MCF 10A (cell line): ENCODE measurements around the gene UBE2N. TPM values are rescaled to one million over a fixed set of nuclear protein-coding genes. Genes with fewer than 3 reads are reported as not detected.
"Not testable (repeated sequence)": the region's sequence is repeated elsewhere in the genome, so short reads cannot be mapped to it uniquely, and the experiment has no call there.

Source experiments
- BruUV-seq: library from RNA; stranded (reverse); fragments of 400-500 nt; replicated peaks from 2 replicates; lab custom pipeline; 2021; lab: Mats Ljungman, UMichigan
- CTCF ChIA-PET: fragments of 300-600 bp; sonication (Branson Sonifier 250); formaldehyde crosslinking; extraction: SDS; loops from one replicate; lab custom pipeline; 2021; ENCODE audit warnings: antibody characterized with exemption, inconsistent platforms; lab: Yijun Ruan, JAX
- POLR2A ChIA-PET: fragments of 300-600, 350-650 bp; sonication (Branson Sonifier 250); formaldehyde crosslinking; extraction: SDS; loops from one replicate; lab custom pipeline; 2020; ENCODE audit warnings: antibody characterized with exemption, inconsistent platforms; lab: Yijun Ruan, JAX
- DNase-seq: peaks from one replicate; pipeline ENCODE4 v3.0.0-alpha.2; 2018; ENCODE audit not compliant: unreplicated experiment
- H3K27ac Mint-ChIP-seq: one replicate; pipeline ENCODE4 v1.8.0; 2022; ENCODE audit warnings: mild to moderate bottlenecking, low read depth, mixed read lengths; ENCODE audit not compliant: unreplicated experiment
- H3K27me3 Mint-ChIP-seq: one replicate; pipeline ENCODE4 v1.8.0; 2022; ENCODE audit warnings: mixed read lengths; ENCODE audit not compliant: insufficient read depth, unreplicated experiment
- H3K36me3 Mint-ChIP-seq: one replicate; pipeline ENCODE4 v1.8.0; 2022; ENCODE audit warnings: mild to moderate bottlenecking, moderate library complexity, mixed read lengths; ENCODE audit not compliant: insufficient read depth, unreplicated experiment
- H3K4me1 Mint-ChIP-seq: one replicate; pipeline ENCODE4 v1.8.0; 2022; ENCODE audit warnings: mixed read lengths; ENCODE audit not compliant: insufficient read depth, unreplicated experiment
- H3K4me3 Mint-ChIP-seq: one replicate; pipeline ENCODE4 v1.8.0; 2022; ENCODE audit warnings: mild to moderate bottlenecking, moderate library complexity, mixed read lengths; ENCODE audit not compliant: unreplicated experiment
- H3K9me3 Mint-ChIP-seq: one replicate; pipeline ENCODE4 v1.8.0; 2022; ENCODE audit warnings: mixed read lengths; ENCODE audit not compliant: unreplicated experiment
- CTCF ChIP-seq: fragments of 200-600 bp; IDR thresholded peaks from one replicate; pipeline ENCODE4 v1.8.0; 2022; ENCODE audit warnings: antibody characterized with exemption, mild to moderate bottlenecking; ENCODE audit not compliant: unreplicated experiment
- intact Hi-C: fragments of 100-400 bp; cut with micrococcal nuclease; formaldehyde crosslinking; loops from 2 replicates; pipeline ENCODE4 v1.14.1; 2022
- total RNA-seq: library from RNA; stranded (reverse); gene quantifications from 2 replicates; pipeline ENCODE4 v1.2.3, GENCODE V29; 2022

UBE2N gene
- total RNA-seq, 1 experiment from 2014 or later: 144 TPM

GRCh38 chr12:93387780-93388179 is 54.0 kb downstream of the UBE2N start:
- Mint-ChIP-seq H3K4me1 (peaks cover 20% of the 10 kb centered on the region), H3K9me3 (no peaks in the 10 kb centered on the region), H3K27ac (no peak overlapping the region), H3K27me3 (no peaks in the 10 kb centered on the region), H3K36me3 (peaks cover 32% of the 10 kb centered on the region), H3K4me3 (no peak overlapping the region)
- ChIA-PET POLR2A (interaction anchor here (1.7 kb wide), 1 partner anchor 11 kb away, joined by 5 read pairs; no protein-coding TSS in a partner anchor), CTCF (interaction anchor here (0.7 to 1.1 kb wide), 4 partner anchors 9 to 1797 kb away, joined by 3 to 7 read pairs (median 4); no protein-coding TSS in a partner anchor)
- BruUV-seq: no TSS peak
- no peak for TF ChIP-seq CTCF
- DNase-seq: no peak
- intact Hi-C loops: no loop called here

- H3K4me1 Mint-ChIP-seq: peaks cover 24% of the 10 kb centered on the region
- intact Hi-C loops: loop anchor here (2.0 to 5.0 kb wide), 2 partner anchors 283 to 455 kb away; partner anchors contain the start of gene EEA1
- CTCF ChIA-PET: interaction anchor here (0.5 to 6.7 kb wide), 19 partner anchors 10 to 1641 kb away, joined by 3 to 64 read pairs (median 5); no protein-coding TSS in a partner anchor
- peaks cover 18% of the 10 kb centered on the region for H3K36me3 Mint-ChIP-seq
- peak overlapping the region; percentile 98 for H3K4me3 Mint-ChIP-seq
- BruUV-seq, H3K27me3 Mint-ChIP-seq, DNase-seq, H3K9me3 Mint-ChIP-seq: not testable (repeated sequence)
- POLR2A ChIA-PET: interaction anchor here (0.7 to 6.1 kb wide), 9 partner anchors 61 to 718 kb away, joined by 3 to 53 read pairs (median 8); partner anchors contain the start of gene EEA1
- peak overlapping the region; percentile 50 for H3K27ac Mint-ChIP-seq
Observed at GRCh38 chr12:93381976-93382437, 59.7 kb downstream of the UBE2N start.

DNA sequence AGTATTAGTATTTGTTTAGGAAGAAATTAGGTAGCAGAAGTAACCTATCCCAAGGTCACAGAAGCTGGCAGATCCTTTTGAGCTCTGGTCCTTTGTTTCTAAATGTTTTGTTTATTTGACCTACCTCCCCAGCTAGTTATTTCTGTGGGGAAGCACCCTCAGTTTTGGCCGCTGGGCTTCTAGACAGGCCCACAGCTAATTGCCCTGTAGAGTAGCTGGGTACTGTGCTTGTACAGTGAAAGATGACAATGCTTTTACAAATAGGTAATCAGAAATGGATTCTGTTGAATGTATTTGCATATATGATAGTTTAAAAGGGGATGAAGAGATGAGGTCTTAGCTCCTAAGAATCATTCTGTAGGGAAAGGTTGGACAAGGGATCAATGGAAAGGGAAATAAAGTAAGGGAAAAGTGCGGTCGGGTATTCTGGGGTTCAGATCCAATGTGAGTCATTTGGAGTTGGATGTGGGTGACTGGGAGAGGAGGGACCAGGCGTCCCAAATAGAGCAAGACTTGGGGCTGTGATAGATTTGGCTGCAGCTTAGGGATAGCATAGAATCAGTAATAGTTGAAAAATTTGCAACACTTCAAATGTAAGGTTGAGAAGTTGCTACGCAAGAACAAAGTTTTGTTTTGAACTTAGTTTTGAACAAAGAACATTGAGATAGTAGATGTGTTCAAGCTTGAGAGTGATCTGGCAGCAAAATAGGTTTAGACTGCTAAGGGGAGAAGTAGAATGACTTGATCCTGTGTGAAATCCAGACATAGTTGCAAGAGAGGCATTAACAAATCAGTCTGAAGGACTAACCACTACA is 60.4 kb downstream of the UBE2N start:
- Mint-ChIP-seq H3K36me3 (peaks cover 18% of the 10 kb centered on the region), H3K4me3 (peak overlapping the region; percentile 98), H3K9me3 (no peaks in the 10 kb centered on the region), H3K4me1 (peaks cover 30% of the 10 kb centered on the region), H3K27me3 (no peaks in the 10 kb centered on the region), H3K27ac (peak overlapping the region; percentile 50)
- DNase-seq: no peak
- POLR2A ChIA-PET: interaction anchor here (0.6 to 6.1 kb wide), 25 partner anchors 17 to 719 kb away, joined by 3 to 53 read pairs (median 4); partner anchors contain the start of gene EEA1
- TF ChIP-seq CTCF: no peak
- intact Hi-C loops: loop anchor here (2.0 to 5.0 kb wide), 2 partner anchors 283 to 454 kb away; partner anchors contain the start of gene EEA1
- CTCF ChIA-PET: interaction anchor here (0.5 to 6.7 kb wide), 37 partner anchors 8 to 1640 kb away, joined by 3 to 64 read pairs (median 6); no protein-coding TSS in a partner anchor
- no TSS peak for BruUV-seq

DNA sequence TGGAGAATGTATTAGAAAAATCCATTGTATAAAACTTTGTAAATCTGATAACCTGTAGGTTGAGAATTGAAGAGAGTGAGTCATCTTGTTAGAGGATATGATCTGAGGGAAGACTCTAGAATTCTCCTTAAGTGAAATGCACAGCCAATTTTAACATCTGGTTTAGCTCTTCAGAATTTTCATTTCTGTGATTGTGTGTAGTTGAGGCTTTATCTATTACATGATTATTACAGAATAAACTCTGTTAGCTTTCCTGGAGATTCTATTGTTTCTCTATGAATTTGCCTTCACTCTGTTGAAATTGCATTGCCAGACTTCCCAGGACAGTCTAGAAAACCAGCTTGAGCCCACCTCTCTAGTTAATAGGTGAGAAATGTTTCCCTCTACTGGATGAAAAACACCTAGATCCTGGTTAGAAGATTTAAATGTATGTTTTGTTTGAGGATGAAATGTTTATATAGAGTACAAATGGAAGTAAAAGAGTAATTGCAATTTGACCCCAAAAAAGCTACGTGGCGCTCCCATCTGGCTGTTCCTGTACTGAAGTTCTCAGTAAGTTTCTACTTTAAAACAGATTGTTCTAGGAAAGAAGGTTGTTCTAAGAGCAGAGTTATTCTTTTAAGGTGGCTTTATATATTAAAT is 61.1 kb downstream of the UBE2N start:
- Mint-ChIP-seq H3K4me3 (peak overlapping the region; percentile 98), H3K36me3 (peaks cover 17% of the 10 kb centered on the region), H3K27me3 (no peaks in the 10 kb centered on the region), H3K27ac (peak overlapping the region; percentile 50), H3K4me1 (peaks cover 31% of the 10 kb centered on the region), H3K9me3 (no peaks in the 10 kb centered on the region)
- no TSS peak for BruUV-seq
- CTCF ChIA-PET: interaction anchor here (0.5 to 6.7 kb wide), 38 partner anchors 9 to 597 kb away, joined by 3 to 64 read pairs (median 5); no protein-coding TSS in a partner anchor
- peak; percentile 50 for DNase-seq
- TF ChIP-seq CTCF: peak; percentile 34
- intact Hi-C loops: loop anchor here (1.0 to 5.0 kb wide), 3 partner anchors 282 to 453 kb away; partner anchors contain the start of gene EEA1
- POLR2A ChIA-PET: interaction anchor here (0.6 to 6.1 kb wide), 29 partner anchors 18 to 878 kb away, joined by 3 to 53 read pairs (median 4); partner anchors contain the start of gene EEA1
